LNCaP clone FGC (cell line): ENCODE results near the gene PDZD4.

Source experiments
- DNase-seq: peaks from one replicate; pipeline ENCODE4 v3.0.0-alpha.2; 2011; ENCODE audit warnings: low read depth
- H3K4me3 ChIP-seq: 2 replicates; pipeline ENCODE4 v1.5.1; 2011; ENCODE audit warnings: mild to moderate bottlenecking, low read depth, low read length, control low read depth
- CTCF ChIP-seq: IDR thresholded peaks from 2 replicates; pipeline ENCODE4 v1.5.1; 2012; ENCODE audit warnings: mild to moderate bottlenecking; ENCODE audit not compliant: control insufficient read depth, insufficient read depth; ENCODE audit errors: extremely low read depth

The PDZD4 gene

GRCh38 chrX:153862369-153863250 lies 32.3 kb upstream of the PDZD4 start:
- TF ChIP-seq CTCF: no peak
- DNase-seq: no peak

GRCh38 chrX:153861733-153862310 lies 31.5 kb upstream of the PDZD4 start:
- no peak overlapping the region for H3K4me3 ChIP-seq
- DNase-seq: no peak
- no peak for TF ChIP-seq CTCF

More at GRCh38 chrX:153862369-153863250, 32.3 kb upstream of the PDZD4 start:
- no peak overlapping the region for H3K4me3 ChIP-seq

GRCh38 chrX:153861151-153861550 lies 30.8 kb upstream of the PDZD4 start:
- TF ChIP-seq CTCF: no peak
- DNase-seq: no peak
- no peak overlapping the region for H3K4me3 ChIP-seq

GRCh38 chrX:153857348-153857903 lies 27.1 kb upstream of the PDZD4 start:
- no peak overlapping the region for H3K4me3 ChIP-seq
- no peak for DNase-seq
- TF ChIP-seq CTCF: no peak

GRCh38 chrX:153854702-153855101 lies 24.4 kb upstream of the PDZD4 start:
- TF ChIP-seq CTCF: no peak
- H3K4me3 ChIP-seq: no peak overlapping the region
- no peak for DNase-seq

GRCh38 chrX:153853902-153854267 lies 23.5 kb upstream of the PDZD4 start:
- no peak for DNase-seq
- H3K4me3 ChIP-seq: no peak overlapping the region
- TF ChIP-seq CTCF: no peak
